GM13977 (cell line): ENCODE measurements around the gene TAX1BP3.

Source experiments
- DNase-seq: peaks from one replicate; pipeline ENCODE4 v3.0.0; 2012; ENCODE audit warnings: low spot score
- CTCF ChIP-seq: IDR thresholded peaks from 2 replicates; pipeline ENCODE4 v1.5.1; 2012; ENCODE audit warnings: mild to moderate bottlenecking, control low read depth; ENCODE audit not compliant: insufficient read depth; ENCODE audit errors: extremely low read depth, missing control alignments
- in situ Hi-C: fragments of 300-500 bp; cut with MboI; formaldehyde crosslinking; loops from one replicate; pipeline ENCODE4 v1.12.0; 2022; ENCODE audit warnings: low sequenced_read_pairs, low pct_unique_long_range_greater_than_20kb, mixed read lengths, inconsistent platforms; ENCODE audit not compliant: unreplicated experiment

The TAX1BP3 gene

GRCh38 chr17:3688027-3688553, 19.7 kb upstream of the TAX1BP3 start:
- no peak for DNase-seq
- in situ Hi-C loops, result loop anchor here (10.0 kb wide), 1 partner anchor 47 kb away; no protein-coding TSS in a partner anchor
- no peak for TF ChIP-seq CTCF

- in situ Hi-C loops, result loop anchor here (10.0 kb wide), 1 partner anchor 50 kb away; no protein-coding TSS in a partner anchor
- TF ChIP-seq CTCF, result no peak
- no peak for DNase-seq
These were observed 16.8 kb upstream of the TAX1BP3 start for GRCh38 chr17:3685174-3685573.

- DNase-seq, result peak; percentile 89
- in situ Hi-C loops, result loop anchor here (10.0 kb wide), 1 partner anchor 52 kb away; no protein-coding TSS in a partner anchor
- TF ChIP-seq CTCF, result peak; percentile 93
These were observed 14.7 kb upstream of the TAX1BP3 start for GRCh38 chr17:3683054-3683511.

DNA sequence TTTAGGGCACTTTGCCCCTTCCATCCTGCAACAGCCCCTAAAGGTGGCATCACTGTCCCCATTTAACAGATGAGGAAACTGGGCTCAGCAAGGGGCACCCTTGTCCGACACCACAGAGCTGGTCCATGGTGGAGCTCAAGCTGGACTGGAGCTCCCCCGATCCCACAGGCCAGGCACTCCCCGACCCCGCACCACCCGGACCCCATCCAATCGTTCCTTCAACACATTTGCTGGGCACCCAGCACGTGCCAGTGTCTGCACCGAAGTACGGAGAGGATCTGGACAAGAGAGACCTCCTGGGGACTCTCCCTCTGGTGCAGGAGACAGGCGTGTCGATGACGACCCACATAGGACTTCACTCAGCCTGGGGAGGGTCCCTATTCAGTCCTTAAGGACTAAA, 13.7 kb upstream of the TAX1BP3 start:
- DNase-seq, result no peak
- no peak for TF ChIP-seq CTCF
- in situ Hi-C loops, result loop anchor here (10.0 kb wide), 1 partner anchor 53 kb away; no protein-coding TSS in a partner anchor

DNA sequence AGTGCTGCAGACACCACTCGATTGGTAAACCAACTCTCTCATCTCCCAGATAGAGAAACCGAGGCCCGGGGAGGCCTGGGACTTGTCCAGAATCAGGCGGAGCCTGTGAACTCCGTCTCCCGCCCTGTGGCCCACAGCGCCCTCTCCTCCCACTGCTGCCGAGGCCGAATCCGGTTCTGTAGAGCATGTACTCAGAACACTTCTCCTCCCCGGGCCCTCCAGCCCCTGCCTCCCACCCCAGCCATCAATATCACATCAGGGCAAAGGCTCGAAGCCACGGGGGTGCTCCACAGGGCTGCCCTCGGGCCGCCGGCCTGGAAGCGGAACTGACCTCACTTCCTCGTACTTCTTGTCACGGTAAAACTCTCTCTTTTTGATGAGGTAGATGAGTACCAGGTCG, 13.2 kb upstream of the TAX1BP3 start:
- in situ Hi-C loops, result loop anchor here (10.0 kb wide), 1 partner anchor 53 kb away; no protein-coding TSS in a partner anchor
- no peak for TF ChIP-seq CTCF
- DNase-seq, result no peak

- TF ChIP-seq CTCF, result no peak
- DNase-seq, result no peak
- in situ Hi-C loops, result loop anchor here (10.0 kb wide), 1 partner anchor 54 kb away; no protein-coding TSS in a partner anchor
These were observed 12.7 kb upstream of the TAX1BP3 start for GRCh38 chr17:3681057-3681456.
